Neural cell (in vitro differentiated cells): ENCODE results near the gene KCNQ5. TPM values are rescaled to one million over a fixed set of nuclear protein-coding genes. Genes with fewer than 3 reads are reported as not detected.

ENCODE experiments used
- H2AFZ ChIP-seq: fragments of 200-600, 300-800 bp; sonication (generic), shearing (Covaris generic); 2 replicates; pipeline ENCODE4 v1.6.0; 2014; ENCODE audit warnings: low read depth, mild to moderate bottlenecking, antibody characterized with exemption, low read length, moderate library complexity
- H3F3A ChIP-seq: fragments of 200-600 bp; shearing (Covaris generic); 2 replicates; pipeline ENCODE4 v1.6.1; 2016; ENCODE audit warnings: mild to moderate bottlenecking, moderate library complexity, mixed read lengths, antibody characterized with exemption, low read length; ENCODE audit not compliant: insufficient read depth, poor library complexity, severe bottlenecking
- H3K27ac ChIP-seq: fragments of 200-600, 300-800 bp; sonication (generic), shearing (Covaris generic); 2 replicates; pipeline ENCODE4 v1.5.1; 2014; ENCODE audit warnings: mild to moderate bottlenecking, low read length, moderate library complexity
- H3K27me3 ChIP-seq: fragments of 300-800, 200-600 bp; sonication (generic), shearing (Covaris generic); 2 replicates; pipeline ENCODE4 v1.6.0; 2014; ENCODE audit warnings: mild to moderate bottlenecking, low read depth, low read length, moderate library complexity; ENCODE audit not compliant: insufficient read depth
- H3K36me3 ChIP-seq: fragments of 300-800, 200-600 bp; sonication (generic), shearing (Covaris generic); 2 replicates; pipeline ENCODE4 v1.5.1; 2014; ENCODE audit warnings: mild to moderate bottlenecking, antibody characterized with exemption, low read length, moderate library complexity; ENCODE audit not compliant: insufficient read depth
- H3K4me2 ChIP-seq: fragments of 300-800, 200-600 bp; sonication (generic), shearing (Covaris generic); 2 replicates; pipeline ENCODE4 v1.6.0; 2014; ENCODE audit warnings: mild to moderate bottlenecking, low read length
- H3K4me3 ChIP-seq: fragments of 300-800, 200-600 bp; sonication (generic), shearing (Covaris generic); 2 replicates; pipeline ENCODE4 v1.5.1; 2014; ENCODE audit warnings: mild to moderate bottlenecking, low read length, moderate library complexity
- H3K79me2 ChIP-seq: fragments of 200-600 bp; shearing (Covaris generic); replicated peaks from 2 replicates; pipeline ENCODE4 v1.6.0; 2014; ENCODE audit warnings: mild to moderate bottlenecking, low read length, moderate library complexity; ENCODE audit not compliant: insufficient read depth
- H3K9ac ChIP-seq: fragments of 300-800, 200-600 bp; sonication (generic), shearing (Covaris generic); 2 replicates; pipeline ENCODE4 v1.6.1; 2016; ENCODE audit warnings: mild to moderate bottlenecking, low read length, mixed read lengths
- H3K9me2 ChIP-seq: fragments of 200-600 bp; shearing (Covaris generic); 2 replicates; pipeline ENCODE4 v1.6.1; 2016; ENCODE audit warnings: mild to moderate bottlenecking, low read length, mixed read lengths; ENCODE audit not compliant: insufficient read depth
- H3K9me3 ChIP-seq: fragments of 200-600, 300-800 bp; sonication (generic), shearing (Covaris generic); 2 replicates; pipeline ENCODE4 v1.6.1; 2016; ENCODE audit warnings: mild to moderate bottlenecking, mixed run types, low read length, moderate library complexity, mixed read lengths
- H4K20me1 ChIP-seq: fragments of 200-600 bp; shearing (Covaris generic); 2 replicates; pipeline ENCODE4 v1.6.1; 2016; ENCODE audit warnings: mild to moderate bottlenecking, mixed run types; ENCODE audit not compliant: insufficient read depth
- CTCF ChIP-seq: fragments of 450-650 bp; IDR thresholded peaks from 2 replicates; pipeline ENCODE4 v1.5.1; 2014; ENCODE audit warnings: antibody characterized with exemption, mild to moderate bottlenecking, moderate library complexity; ENCODE audit not compliant: poor library complexity, severe bottlenecking
- EP300 ChIP-seq: fragments of 450-650 bp; conservative IDR thresholded peaks from 2 replicates; pipeline ENCODE4 v1.6.1; 2014; ENCODE audit warnings: antibody characterized with exemption, mild to moderate bottlenecking, moderate library complexity; ENCODE audit not compliant: poor library complexity, severe bottlenecking
- EZH2 ChIP-seq: fragments of 200-600, 300-800 bp; shearing (Covaris generic), sonication (generic); IDR thresholded peaks from 2 replicates; pipeline ENCODE4 v1.6.1; 2014; ENCODE audit warnings: antibody characterized with exemption, low read length, borderline replicate concordance, mild to moderate bottlenecking; ENCODE audit not compliant: insufficient read depth, poor library complexity, severe bottlenecking
- MXI1 ChIP-seq: fragments of 450-650 bp; conservative IDR thresholded peaks from 2 replicates; pipeline ENCODE4 v1.6.1; 2014; ENCODE audit warnings: antibody characterized with exemption, mild to moderate bottlenecking; ENCODE audit not compliant: poor library complexity, severe bottlenecking
- POLR2AphosphoS5 ChIP-seq: IDR thresholded peaks from 2 replicates; pipeline ENCODE4 v1.6.1; 2012
- RAD21 ChIP-seq: fragments of 450-650 bp; conservative IDR thresholded peaks from 2 replicates; pipeline ENCODE4 v1.6.1; 2014; ENCODE audit warnings: antibody characterized with exemption, mild to moderate bottlenecking, moderate library complexity
- REST ChIP-seq: IDR thresholded peaks from 2 replicates; pipeline ENCODE4 v1.6.1; 2012; ENCODE audit warnings: borderline replicate concordance
- SMC3 ChIP-seq: fragments of 450-650 bp; conservative IDR thresholded peaks from 2 replicates; pipeline ENCODE4 v1.6.1; 2014; ENCODE audit warnings: antibody characterized with exemption, mild to moderate bottlenecking, moderate library complexity; ENCODE audit not compliant: poor library complexity
- TAF1 ChIP-seq: IDR thresholded peaks from 2 replicates; pipeline ENCODE4 v1.6.1; 2012; ENCODE audit warnings: low read depth
- polyA plus RNA-seq: library from polyadenylated mRNA; depleted of rRNA; stranded (reverse); fragments of >200 nt; gene quantifications from 2 replicates; pipeline ENCODE4 v1.2.3, GENCODE V29; 2014

Gene KCNQ5
- polyA plus RNA-seq, 1 donor from 2014 or later, result 0.30 TPM

- no peak overlapping the region for H3K9ac ChIP-seq
- no peaks in the 10 kb centered on the region for H3K9me2 ChIP-seq
- no peak overlapping the region for H3K27ac ChIP-seq
- no peak overlapping the region for H3K4me2 ChIP-seq
- no peaks in the 10 kb centered on the region for H4K20me1 ChIP-seq
- no peak overlapping the region for H2AFZ ChIP-seq
- H3K36me3 ChIP-seq, result no peaks in the 10 kb centered on the region
- H3F3A ChIP-seq, result no peaks in the 10 kb centered on the region
- no peak for TF ChIP-seq EZH2
- TF ChIP-seq SMC3, result no peak
- TF ChIP-seq EP300, result no peak
- TF ChIP-seq POLR2AphosphoS5, result no peak
- TF ChIP-seq REST, result no peak
- TF ChIP-seq MXI1, result no peak
- no peak for TF ChIP-seq TAF1
- TF ChIP-seq CTCF, result no peak
- TF ChIP-seq RAD21, result no peak
- H3K9me3 ChIP-seq, result no peaks in the 10 kb centered on the region
- no peaks in the 10 kb centered on the region for H3K79me2 ChIP-seq
- no peaks in the 10 kb centered on the region for H3K27me3 ChIP-seq
- no peak overlapping the region for H3K4me3 ChIP-seq
These were observed 162.2 kb downstream of the KCNQ5 start for GRCh38 chr6:72784071-72784470.

GRCh38 chr6:72784581-72784980, 162.7 kb downstream of the KCNQ5 start:
- Histone ChIP-seq H4K20me1 (no peaks in the 10 kb centered on the region), H3K27me3 (no peaks in the 10 kb centered on the region), H3K9me3 (no peaks in the 10 kb centered on the region), H3K9me2 (no peaks in the 10 kb centered on the region), H3K9ac (no peak overlapping the region), H3K36me3 (no peaks in the 10 kb centered on the region), H2AFZ (no peak overlapping the region), H3K4me3 (no peak overlapping the region), H3K27ac (no peak overlapping the region), H3K79me2 (no peaks in the 10 kb centered on the region), H3K4me2 (no peak overlapping the region), H3F3A (no peaks in the 10 kb centered on the region)
- no peak for TF ChIP-seq REST
- TF ChIP-seq SMC3, result no peak
- no peak for TF ChIP-seq CTCF
- TF ChIP-seq POLR2AphosphoS5, result no peak
- no peak for TF ChIP-seq RAD21
- no peak for TF ChIP-seq EZH2
- TF ChIP-seq TAF1, result no peak
- no peak for TF ChIP-seq EP300
- TF ChIP-seq MXI1, result no peak
